Measurements from ENCODE around the gene CD3E.

- no peak for TF ChIP-seq CTCF (IDR thresholded peaks at IDR 0.05)
- TF ChIP-seq EZH2 (IDR thresholded peaks at IDR 0.05; ENCODE audit: borderline replicate concordance, insufficient read depth, low read depth, low read length, poor library complexity, severe bottlenecking) = no peak
Observed at GRCh38 chr11:118274186-118274585, 30.3 kb upstream of the CD3E start.
